GM18520 (cell line): ENCODE results near the gene SYNGR3.
"Not testable (repeated sequence)": the region's sequence is repeated elsewhere in the genome, so short reads cannot be mapped to it uniquely, and the experiment has no call there.

Experiments used
- ATAC-seq: cut with Tn5 transposase; IDR thresholded peaks from one replicate; pipeline ENCODE4 v1.9.1; 2021; ENCODE audit not compliant: unreplicated experiment

SYNGR3 gene

GRCh38 chr16:2027024-2028010 lies 37.5 kb downstream of the SYNGR3 start:
- no peak for ATAC-seq

GRCh38 chr16:2028146-2028545 lies 38.4 kb downstream of the SYNGR3 start:
- ATAC-seq: no peak

- no peak for ATAC-seq
These were observed 39.0 kb downstream of the SYNGR3 start for GRCh38 chr16:2028620-2029220.

GRCh38 chr16:2029350-2029749 lies 39.6 kb downstream of the SYNGR3 start:
- no peak for ATAC-seq

- no peak for ATAC-seq
These were observed 40.3 kb downstream of the SYNGR3 start for GRCh38 chr16:2030036-2030435.

- no peak for ATAC-seq
These were observed 41.4 kb downstream of the SYNGR3 start for GRCh38 chr16:2031081-2031577.

- ATAC-seq: no peak
These were observed 42.7 kb downstream of the SYNGR3 start for GRCh38 chr16:2032285-2033056.

- no peak for ATAC-seq
These were observed 43.5 kb downstream of the SYNGR3 start for GRCh38 chr16:2033057-2033908.

GRCh38 chr16:2033909-2034695 lies 44.3 kb downstream of the SYNGR3 start:
- ATAC-seq: not testable (repeated sequence)

- no peak for ATAC-seq
These were observed 45.1 kb downstream of the SYNGR3 start for GRCh38 chr16:2034696-2035430.

GRCh38 chr16:2035431-2036199 lies 45.8 kb downstream of the SYNGR3 start:
- no peak for ATAC-seq

- ATAC-seq: no peak
These were observed 46.6 kb downstream of the SYNGR3 start for GRCh38 chr16:2036200-2036966.

- no peak for ATAC-seq
These were observed 47.3 kb downstream of the SYNGR3 start for GRCh38 chr16:2037115-2037514.

GRCh38 chr16:2037647-2038381 lies 48.0 kb downstream of the SYNGR3 start:
- ATAC-seq: no peak

GRCh38 chr16:2038382-2039231 lies 48.8 kb downstream of the SYNGR3 start:
- no peak for ATAC-seq
